ENCODE results near the gene TCF20. TPM values are rescaled to one million over a fixed set of nuclear protein-coding genes. Genes with fewer than 3 reads are reported as not detected.

The TCF20 gene
- 70.5 and 74.3 TPM in 2 replicates for total RNA-seq

- H3K27ac Mint-ChIP-seq: peak within 1 kb of the TSS; percentile 76
- peaks cover 18% of the 10 kb centered on the region for H3K4me1 Mint-ChIP-seq (ENCODE audit: low read depth)
- DNase-seq (ENCODE audit: low spot score): peak; percentile 74
- peaks cover 16% of the 10 kb centered on the region for H3K36me3 Mint-ChIP-seq (ENCODE audit: low read depth)
- intact Hi-C loops (cut with micrococcal nuclease): loop anchor here (5.0 kb wide), 1 partner anchor 178 kb away; the partner anchor contains the start of gene NDUFA6
- H3K4me3 Mint-ChIP-seq (ENCODE audit: low read depth): peak within 1 kb of the TSS; percentile 89
- no peaks in the 10 kb centered on the region for H3K27me3 Mint-ChIP-seq (ENCODE audit: low read depth)
- H3K9me3 Mint-ChIP-seq: no peaks in the 10 kb centered on the region
Measured at GRCh38 chr22:42270510-42271190, at the start of gene TCF20. Gene TCF20 (minus strand): TSS chr22:42270653. CDS start chr22:42215305, 55,348 bp downstream.

- H3K9me3 Mint-ChIP-seq: peaks cover under 1% of the 10 kb centered on the region
- intact Hi-C loops (cut with micrococcal nuclease): no loop called here
- no peaks in the 10 kb centered on the region for H3K4me1 Mint-ChIP-seq (ENCODE audit: low read depth)
- DNase-seq (ENCODE audit: low spot score): no peak
- peaks cover 2% of the 10 kb centered on the region for H3K27me3 Mint-ChIP-seq (ENCODE audit: low read depth)
- no peak overlapping the region for H3K4me3 Mint-ChIP-seq (ENCODE audit: low read depth)
- H3K27ac Mint-ChIP-seq: no peak overlapping the region
- no peaks in the 10 kb centered on the region for H3K36me3 Mint-ChIP-seq (ENCODE audit: low read depth)
Measured at GRCh38 chr22:42319386-42319785, 48.9 kb upstream of the TCF20 start.

DNA sequence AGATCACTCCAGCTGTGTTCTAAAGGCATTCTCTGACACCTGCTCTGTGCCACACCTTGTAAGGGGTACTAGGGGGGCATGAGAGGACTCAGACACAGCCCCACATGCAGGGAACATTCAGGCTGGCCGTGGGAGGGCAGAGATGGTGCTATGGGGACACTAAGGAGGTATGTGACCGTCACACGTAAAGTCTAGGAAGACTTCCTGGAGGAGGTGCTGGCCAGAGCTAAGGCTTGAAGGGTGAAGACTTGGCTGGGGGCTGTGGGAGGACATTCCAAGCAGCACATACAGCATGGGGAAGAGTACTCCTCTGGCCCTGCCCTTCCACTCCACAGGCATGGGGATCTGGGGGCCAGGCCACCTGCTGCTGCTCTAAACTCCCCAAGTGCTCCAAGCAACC, 48.5 kb upstream of the TCF20 start:
- intact Hi-C loops (cut with micrococcal nuclease): no loop called here
- H3K4me1 Mint-ChIP-seq (ENCODE audit: low read depth): no peaks in the 10 kb centered on the region
- no peak for DNase-seq (ENCODE audit: low spot score)
- peaks cover 2% of the 10 kb centered on the region for H3K27me3 Mint-ChIP-seq (ENCODE audit: low read depth)
- H3K36me3 Mint-ChIP-seq (ENCODE audit: low read depth): no peaks in the 10 kb centered on the region
- no peaks in the 10 kb centered on the region for H3K9me3 Mint-ChIP-seq
- no peak overlapping the region for H3K27ac Mint-ChIP-seq
- no peak overlapping the region for H3K4me3 Mint-ChIP-seq (ENCODE audit: low read depth)

DNA sequence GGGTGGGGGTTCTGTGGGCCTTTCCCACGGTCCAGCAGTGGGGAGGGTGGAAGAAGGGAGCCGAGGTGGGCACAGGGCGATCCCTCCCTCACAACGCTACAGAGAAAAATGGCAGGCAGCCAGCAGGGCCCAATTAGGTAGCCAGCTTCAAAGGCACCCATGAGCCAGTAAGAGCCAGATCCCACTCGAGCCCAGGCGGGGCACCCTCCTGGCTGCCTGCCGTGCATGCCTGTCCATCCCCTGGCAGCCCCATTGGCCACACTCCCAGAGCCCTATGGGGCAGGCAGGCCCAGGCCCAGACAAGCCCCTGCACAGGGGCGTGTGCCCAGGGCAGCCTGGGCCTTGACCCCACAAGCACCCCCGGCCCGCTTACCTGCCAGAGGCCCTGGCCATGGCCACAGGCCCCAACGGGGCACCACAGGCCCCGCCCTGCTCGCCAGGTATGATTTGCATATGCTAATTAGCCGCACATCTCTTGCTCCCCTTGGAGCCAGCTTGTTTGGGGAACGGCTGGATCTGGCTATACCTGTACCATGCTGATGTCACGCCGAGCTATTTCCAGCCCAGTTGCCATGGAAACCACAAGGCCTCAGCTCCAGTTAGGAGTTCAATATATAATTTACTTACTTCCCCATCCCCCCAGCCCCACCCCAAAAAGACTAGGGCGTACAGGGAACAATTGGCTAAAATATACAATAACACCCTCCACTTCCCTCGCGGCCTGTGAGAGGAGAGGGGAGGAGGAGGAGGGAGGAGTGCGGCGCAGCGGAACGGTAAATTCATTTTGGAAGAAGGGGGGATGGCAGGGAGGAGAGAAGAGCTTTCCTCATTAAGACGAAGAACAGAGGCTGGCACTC, 47.5 kb upstream of the TCF20 start:
- H3K4me3 Mint-ChIP-seq (ENCODE audit: low read depth): no peak overlapping the region

DNA sequence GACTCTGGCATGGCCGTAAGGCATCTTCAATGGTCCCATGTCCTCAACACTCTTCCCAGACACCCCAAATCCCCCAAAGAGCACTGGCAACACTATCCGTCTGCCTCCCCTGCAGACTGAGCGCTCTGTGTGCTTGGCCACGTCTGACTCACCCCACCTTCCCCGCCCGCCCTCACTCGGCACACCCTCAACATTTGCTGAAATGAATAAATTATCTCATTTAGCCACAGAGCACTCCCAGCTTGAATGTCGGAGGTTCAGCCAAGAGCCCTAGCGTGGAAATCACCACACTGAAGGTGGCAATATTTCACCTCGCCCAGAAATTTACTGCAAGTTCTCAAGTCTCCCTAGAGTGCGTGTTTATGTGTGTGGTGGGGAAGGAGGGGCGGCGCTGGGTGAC, 46.6 kb upstream of the TCF20 start:
- Mint-ChIP-seq H3K4me3 (ENCODE audit: low read depth) (no peak overlapping the region), H3K36me3 (ENCODE audit: low read depth) (no peaks in the 10 kb centered on the region), H3K27me3 (ENCODE audit: low read depth) (peaks cover 2% of the 10 kb centered on the region), H3K4me1 (ENCODE audit: low read depth) (no peaks in the 10 kb centered on the region), H3K9me3 (no peaks in the 10 kb centered on the region), H3K27ac (no peak overlapping the region)
- no peak for DNase-seq (ENCODE audit: low spot score)
- intact Hi-C loops (cut with micrococcal nuclease): no loop called here

More for the DNA sequence above, 47.5 kb upstream of the TCF20 start:
- Mint-ChIP-seq H3K27me3 (ENCODE audit: low read depth) (peaks cover 2% of the 10 kb centered on the region), H3K9me3 (no peaks in the 10 kb centered on the region), H3K4me1 (ENCODE audit: low read depth) (no peaks in the 10 kb centered on the region), H3K36me3 (ENCODE audit: low read depth) (no peaks in the 10 kb centered on the region), H3K27ac (no peak overlapping the region)
- no peak for DNase-seq (ENCODE audit: low spot score)
- intact Hi-C loops (cut with micrococcal nuclease): no loop called here

DNA sequence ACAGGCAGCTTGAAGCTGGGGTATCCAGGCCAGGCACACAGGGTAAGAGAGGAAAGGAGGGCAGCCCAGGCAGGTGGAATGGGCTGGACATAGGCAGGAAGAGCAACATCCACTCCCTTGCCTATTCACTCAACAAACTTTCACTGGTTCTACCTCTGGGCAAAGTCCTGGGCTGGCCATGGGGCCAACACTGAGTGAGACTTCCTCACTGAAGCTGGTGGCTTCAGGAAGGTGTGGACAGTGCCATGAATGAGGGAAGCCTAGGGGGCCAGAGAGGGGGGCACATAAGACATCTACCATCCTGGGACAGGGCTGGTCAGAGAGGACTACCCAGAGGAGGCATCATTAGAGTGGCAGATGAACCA, 44.9 kb upstream of the TCF20 start:
- no peak for DNase-seq (ENCODE audit: low spot score)
- Mint-ChIP-seq H3K27me3 (ENCODE audit: low read depth) (peaks cover 2% of the 10 kb centered on the region), H3K4me3 (ENCODE audit: low read depth) (no peak overlapping the region), H3K9me3 (no peaks in the 10 kb centered on the region), H3K36me3 (ENCODE audit: low read depth) (no peaks in the 10 kb centered on the region), H3K4me1 (ENCODE audit: low read depth) (no peaks in the 10 kb centered on the region), H3K27ac (no peak overlapping the region)
- intact Hi-C loops (cut with micrococcal nuclease): no loop called here

DNA sequence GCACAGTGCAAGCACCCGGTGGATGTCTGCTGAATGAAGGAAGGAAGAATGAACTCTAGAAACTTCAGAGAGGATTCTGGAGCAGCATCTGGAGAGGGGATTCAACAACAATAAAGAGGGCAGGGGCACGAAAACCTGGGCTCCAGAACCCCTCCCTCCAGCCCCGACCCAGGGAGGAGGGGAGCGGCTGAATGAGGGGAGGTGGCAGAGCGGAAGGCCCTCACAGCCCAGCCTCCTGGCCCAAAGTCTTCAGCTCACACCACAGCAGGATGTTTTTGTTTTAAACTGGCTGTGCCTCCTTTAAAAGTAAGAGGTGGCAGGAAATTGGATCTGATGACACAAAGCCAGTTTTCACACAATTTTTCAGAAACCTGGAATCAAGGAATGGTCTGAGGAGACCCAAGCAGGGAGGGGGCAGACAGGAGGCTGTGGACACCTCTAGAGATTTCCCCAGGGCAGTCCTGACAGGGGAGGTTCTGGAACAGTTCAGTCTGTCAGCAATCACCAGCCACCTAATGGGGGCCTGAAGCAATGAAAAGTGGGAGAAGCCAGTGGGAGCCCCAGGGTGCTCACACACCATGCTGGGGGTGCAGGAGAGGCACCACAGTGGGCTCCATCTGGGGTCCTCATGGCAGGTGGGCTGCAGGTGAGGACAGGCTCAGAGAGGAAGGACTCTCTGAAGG, 44.4 kb upstream of the TCF20 start:
- intact Hi-C loops (cut with micrococcal nuclease): loop anchor here (1.0 kb wide), 1 partner anchor 146 kb away; no protein-coding TSS in a partner anchor
- no peak for DNase-seq (ENCODE audit: low spot score)
- Mint-ChIP-seq H3K27me3 (ENCODE audit: low read depth) (peaks cover 2% of the 10 kb centered on the region), H3K27ac (no peak overlapping the region), H3K9me3 (no peaks in the 10 kb centered on the region), H3K4me1 (ENCODE audit: low read depth) (no peaks in the 10 kb centered on the region), H3K36me3 (ENCODE audit: low read depth) (no peaks in the 10 kb centered on the region), H3K4me3 (ENCODE audit: low read depth) (no peak overlapping the region)

GRCh38 chr22:42313804-42314581, 43.5 kb upstream of the TCF20 start:
- H3K27me3 Mint-ChIP-seq (ENCODE audit: low read depth): peaks cover 2% of the 10 kb centered on the region
- no peaks in the 10 kb centered on the region for H3K9me3 Mint-ChIP-seq
- intact Hi-C loops (cut with micrococcal nuclease): loop anchor here (1.0 kb wide), 1 partner anchor 145 kb away; no protein-coding TSS in a partner anchor
- no peak overlapping the region for H3K4me3 Mint-ChIP-seq (ENCODE audit: low read depth)
- H3K36me3 Mint-ChIP-seq (ENCODE audit: low read depth): no peaks in the 10 kb centered on the region
- H3K4me1 Mint-ChIP-seq (ENCODE audit: low read depth): no peaks in the 10 kb centered on the region
- no peak overlapping the region for H3K27ac Mint-ChIP-seq
- peak; percentile 27 for DNase-seq (ENCODE audit: low spot score)

- Mint-ChIP-seq H3K36me3 (ENCODE audit: low read depth) (no peaks in the 10 kb centered on the region), H3K27me3 (ENCODE audit: low read depth) (peaks cover 2% of the 10 kb centered on the region), H3K4me3 (ENCODE audit: low read depth) (no peak overlapping the region), H3K27ac (no peak overlapping the region), H3K4me1 (ENCODE audit: low read depth) (no peaks in the 10 kb centered on the region), H3K9me3 (no peaks in the 10 kb centered on the region)
- DNase-seq (ENCODE audit: low spot score): no peak
- intact Hi-C loops (cut with micrococcal nuclease): no loop called here
Measured at GRCh38 chr22:42313204-42313603, 42.8 kb upstream of the TCF20 start.

DNA sequence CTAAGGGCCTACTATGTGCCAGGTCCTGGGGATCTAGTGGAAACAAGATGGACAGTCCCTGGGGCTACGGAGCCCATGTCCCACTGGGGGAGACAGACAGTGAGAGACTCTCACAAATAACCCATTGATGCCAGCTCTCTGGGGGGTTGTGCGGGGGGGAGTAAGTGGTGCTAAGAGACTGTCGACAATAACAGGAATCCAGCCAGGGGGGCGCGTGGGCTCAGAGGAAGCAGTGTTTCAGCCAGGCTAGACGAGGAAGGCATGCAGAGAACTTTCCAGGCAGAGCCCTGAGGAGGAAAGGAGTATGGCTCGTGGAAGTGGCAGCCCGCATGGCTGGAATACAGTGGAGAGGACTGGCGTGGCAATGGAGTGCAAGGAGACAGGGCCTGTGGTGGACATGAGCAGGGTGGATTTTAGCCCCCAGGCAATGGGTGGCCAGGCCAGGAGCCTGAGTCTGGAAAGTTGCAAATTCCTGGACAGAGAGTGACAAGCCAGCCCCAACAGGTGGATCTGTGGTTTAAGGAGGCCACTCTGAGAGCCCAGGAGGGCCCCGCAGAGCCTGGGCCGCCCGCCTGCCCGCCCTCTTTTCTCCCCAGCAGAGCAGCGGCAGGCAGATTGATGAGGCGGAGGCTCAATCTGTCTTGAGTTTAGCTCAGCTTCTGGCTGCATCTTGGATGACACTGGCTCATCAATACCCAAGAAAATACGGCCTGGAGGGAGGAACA, 40.0 kb upstream of the TCF20 start:
- intact Hi-C loops (cut with micrococcal nuclease): no loop called here

DNA sequence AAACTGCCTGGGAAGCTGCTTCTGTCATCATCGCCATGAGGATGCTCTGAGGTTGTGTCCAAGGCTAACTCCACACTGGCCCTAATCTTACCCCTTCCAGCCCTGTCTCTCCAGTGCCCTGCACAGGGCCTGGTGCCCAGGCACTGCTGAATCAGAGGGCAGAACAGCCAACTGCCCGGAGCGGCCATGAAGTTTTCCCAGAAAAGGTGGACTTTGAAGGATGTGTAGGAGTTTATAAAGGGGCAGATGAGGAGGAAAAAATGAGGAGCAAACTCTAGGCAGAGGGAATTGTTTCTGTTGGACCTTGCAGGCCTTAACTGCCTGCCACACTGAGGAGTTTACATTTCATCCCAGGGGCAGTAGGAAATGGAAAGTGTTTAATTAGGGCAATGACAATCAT, 39.4 kb upstream of the TCF20 start:
- intact Hi-C loops (cut with micrococcal nuclease): no loop called here
- no peak overlapping the region for H3K27ac Mint-ChIP-seq
- DNase-seq (ENCODE audit: low spot score): no peak
- no peaks in the 10 kb centered on the region for H3K36me3 Mint-ChIP-seq (ENCODE audit: low read depth)
- H3K4me3 Mint-ChIP-seq (ENCODE audit: low read depth): no peak overlapping the region
- no peaks in the 10 kb centered on the region for H3K4me1 Mint-ChIP-seq (ENCODE audit: low read depth)
- H3K27me3 Mint-ChIP-seq (ENCODE audit: low read depth): peaks cover 5% of the 10 kb centered on the region
- no peaks in the 10 kb centered on the region for H3K9me3 Mint-ChIP-seq

More for the DNA sequence above, 40.0 kb upstream of the TCF20 start:
- Mint-ChIP-seq H3K36me3 (ENCODE audit: low read depth) (no peaks in the 10 kb centered on the region), H3K9me3 (no peaks in the 10 kb centered on the region), H3K27ac (no peak overlapping the region), H3K27me3 (ENCODE audit: low read depth) (no peaks in the 10 kb centered on the region), H3K4me1 (ENCODE audit: low read depth) (no peaks in the 10 kb centered on the region), H3K4me3 (ENCODE audit: low read depth) (no peak overlapping the region)
- no peak for DNase-seq (ENCODE audit: low spot score)

Data from activated T-helper 2 cell treated with anti-CD3 and anti-CD28 coated beads, Interferon-gamma antibody, Interleukin-2, Interleukin-4, amounts not matched to agents 10 μg/mL and 5 μg/mL and 100 μg/mL, durations not matched to agents 14 hours and 24 hours and 36 hours (primary cell).